Stromal cell of bone marrow (primary cell): ENCODE results near the gene KRTAP10-3.

Experiments
- DNase-seq: peaks from one replicate; pipeline ENCODE4 v3.0.0-alpha.2; 2012; ENCODE audit warnings: low read depth

The KRTAP10-3 gene

GRCh38 chr21:44528634-44528995 lies 30.0 kb downstream of the KRTAP10-3 start:
- DNase-seq, result no peak

- DNase-seq, result no peak
Measured at GRCh38 chr21:44527983-44528633, 30.5 kb downstream of the KRTAP10-3 start.

- no peak for DNase-seq
Measured at GRCh38 chr21:44527156-44527982, 31.2 kb downstream of the KRTAP10-3 start.

- no peak for DNase-seq
Measured at GRCh38 chr21:44526096-44526997, 32.2 kb downstream of the KRTAP10-3 start.

- DNase-seq, result no peak
Measured at GRCh38 chr21:44525391-44526095, 33.1 kb downstream of the KRTAP10-3 start.

- no peak for DNase-seq
Measured at GRCh38 chr21:44524414-44525371, 33.9 kb downstream of the KRTAP10-3 start.

- no peak for DNase-seq
Measured at GRCh38 chr21:44523567-44524413, 34.8 kb downstream of the KRTAP10-3 start.

- no peak for DNase-seq
Measured at GRCh38 chr21:44522753-44523204, 35.8 kb downstream of the KRTAP10-3 start.

GRCh38 chr21:44521928-44522752 lies 36.5 kb downstream of the KRTAP10-3 start:
- no peak for DNase-seq

GRCh38 chr21:44521301-44521927 lies 37.2 kb downstream of the KRTAP10-3 start:
- DNase-seq, result no peak

- no peak for DNase-seq
Measured at GRCh38 chr21:44520326-44521300, 38.0 kb downstream of the KRTAP10-3 start.

GRCh38 chr21:44519346-44520325 lies 39.0 kb downstream of the KRTAP10-3 start:
- DNase-seq, result no peak

- no peak for DNase-seq
Measured at GRCh38 chr21:44518686-44519085, 39.9 kb downstream of the KRTAP10-3 start.

GRCh38 chr21:44517175-44517899 lies 41.3 kb downstream of the KRTAP10-3 start:
- DNase-seq, result no peak

- no peak for DNase-seq
Measured at GRCh38 chr21:44516828-44517174, 41.8 kb downstream of the KRTAP10-3 start.
